HAP-1 (cell line): ENCODE measurements around the gene DPEP3.
A peak's percentile ranks its signal among the peaks of the same experiment; 100 is the strongest.

ENCODE experiments used
- DNase-seq, 2 experiments: peaks; one replicate each; pipeline ENCODE4 v3.0.0-alpha.2; 2016 to 2020; ENCODE audit warnings: low spot score in 2 of 2
- H3K27me3 ChIP-seq: fragments of 250-450 bp; sonication (Bioruptor Pico); 2 replicates; pipeline ENCODE4 v1.5.1; 2020; ENCODE audit warnings: low read depth, mild to moderate bottlenecking, moderate library complexity
- H3K36me3 ChIP-seq: fragments of 250-450 bp; sonication (Bioruptor Pico); replicated peaks from 2 replicates; pipeline ENCODE4 v1.5.1; 2020; ENCODE audit warnings: mild to moderate bottlenecking
- H3K4me1 ChIP-seq: fragments of 250-450 bp; sonication (Bioruptor Pico); 2 replicates; pipeline ENCODE4 v1.5.1; 2020; ENCODE audit warnings: mild to moderate bottlenecking
- H3K4me3 ChIP-seq: fragments of 250-450 bp; sonication (Bioruptor Pico); 2 replicates; pipeline ENCODE4 v1.5.1; 2020; ENCODE audit warnings: mild to moderate bottlenecking, moderate library complexity
- H3K9me3 ChIP-seq: fragments of 250-450 bp; sonication (Bioruptor Pico); 2 replicates; pipeline ENCODE4 v1.5.1; 2020; ENCODE audit warnings: mild to moderate bottlenecking, moderate library complexity
- in situ Hi-C: fragments of 300-500 bp; cut with MboI; formaldehyde crosslinking; loops from 3 replicates; pipeline ENCODE4 v1.14.3; 2020; ENCODE audit warnings: low sequenced_read_pairs, inconsistent platforms, mixed read lengths

The DPEP3 gene

GRCh38 chr16:67953641-67954375 lies 26.5 kb downstream of the DPEP3 start:
- Histone ChIP-seq H3K9me3 (no peaks in the 10 kb centered on the region), H3K4me1 (no peaks in the 10 kb centered on the region), H3K27me3 (no peaks in the 10 kb centered on the region), H3K36me3 (peaks cover 46% of the 10 kb centered on the region), H3K4me3 (no peak overlapping the region)
- no peak for DNase-seq
- in situ Hi-C loops, result no loop called here

DNA sequence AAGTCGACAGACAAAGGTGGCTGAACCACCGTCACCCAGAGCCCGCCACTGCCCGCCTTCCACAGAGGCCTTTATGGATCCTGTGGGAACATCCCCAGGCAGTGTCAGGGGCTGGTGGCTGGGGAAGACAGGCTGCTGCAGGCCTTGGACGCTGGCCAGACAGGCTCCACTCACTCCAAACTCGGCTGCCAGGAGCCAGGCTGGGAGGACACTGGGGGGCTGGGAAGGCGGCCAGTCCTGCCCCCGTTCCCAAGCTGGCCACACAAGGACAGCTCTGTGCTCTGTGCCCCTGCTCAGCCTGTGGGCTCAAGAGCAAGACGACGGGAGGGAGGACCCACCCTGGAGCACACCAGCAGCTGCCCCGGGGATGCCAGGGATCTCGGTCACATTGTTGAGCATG lies 28.8 kb downstream of the DPEP3 start:
- Histone ChIP-seq H3K27me3 (no peaks in the 10 kb centered on the region), H3K4me3 (no peak overlapping the region), H3K36me3 (peaks cover 55% of the 10 kb centered on the region), H3K9me3 (no peaks in the 10 kb centered on the region), H3K4me1 (no peaks in the 10 kb centered on the region)
- DNase-seq, result no peak
- in situ Hi-C loops, result no loop called here

DNA sequence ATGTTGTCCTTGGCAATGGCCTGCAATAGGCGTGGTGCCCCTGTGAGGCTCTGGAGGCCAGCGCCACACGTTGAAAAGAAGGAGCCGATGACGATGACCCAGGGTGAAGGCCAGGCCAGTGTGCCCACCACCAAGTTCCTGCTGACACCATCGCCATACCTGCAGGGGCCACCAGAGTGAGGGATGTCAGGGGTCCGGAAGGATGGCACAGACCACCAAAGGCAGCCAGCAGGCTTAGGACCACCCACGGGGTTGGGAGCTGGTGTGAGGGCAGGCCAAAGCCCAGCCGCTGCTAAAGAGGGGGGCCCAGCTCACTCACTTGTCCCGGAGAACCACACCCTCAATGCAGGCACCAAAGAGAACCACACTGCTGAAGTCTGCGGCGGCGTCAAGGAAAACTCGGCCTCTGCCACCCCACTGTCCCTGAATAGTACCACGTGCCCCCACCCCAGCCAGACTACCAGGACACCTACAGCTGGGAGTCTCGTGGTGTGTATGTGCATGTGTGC lies 29.9 kb downstream of the DPEP3 start:
- Histone ChIP-seq H3K36me3 (peaks cover 60% of the 10 kb centered on the region), H3K27me3 (no peaks in the 10 kb centered on the region), H3K9me3 (no peaks in the 10 kb centered on the region), H3K4me1 (no peaks in the 10 kb centered on the region), H3K4me3 (no peak overlapping the region)
- DNase-seq, result no peak
- in situ Hi-C loops, result no loop called here

GRCh38 chr16:67949645-67950044 lies 30.7 kb downstream of the DPEP3 start:
- in situ Hi-C loops, result no loop called here
- no peaks in the 10 kb centered on the region for H3K27me3 ChIP-seq
- peaks cover 62% of the 10 kb centered on the region for H3K36me3 ChIP-seq
- no peak overlapping the region for H3K4me3 ChIP-seq
- DNase-seq, result no peak
- H3K9me3 ChIP-seq, result no peaks in the 10 kb centered on the region
- no peaks in the 10 kb centered on the region for H3K4me1 ChIP-seq

DNA sequence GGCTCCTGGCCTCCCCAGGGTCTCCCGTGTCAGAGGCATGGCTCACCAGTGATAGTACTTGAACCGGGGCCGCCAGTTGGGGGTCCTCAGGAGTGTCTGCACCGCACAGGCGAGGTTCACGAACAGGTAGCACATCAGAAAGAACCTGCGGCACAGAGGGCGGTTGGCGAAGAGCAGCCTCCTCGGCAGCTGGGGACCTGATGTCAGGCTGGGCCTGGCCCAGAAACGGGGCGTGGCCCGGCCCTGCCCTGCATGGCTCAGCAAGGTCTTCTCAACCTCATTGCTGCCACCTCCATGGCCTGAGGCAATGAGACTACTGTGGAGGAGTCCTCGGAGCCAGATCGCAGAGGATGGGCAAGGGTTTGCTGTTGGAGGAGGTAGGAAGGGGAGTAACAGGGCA lies 32.3 kb downstream of the DPEP3 start:
- in situ Hi-C loops, result no loop called here
- DNase-seq, result no peak
- Histone ChIP-seq H3K4me1 (no peaks in the 10 kb centered on the region), H3K4me3 (no peak overlapping the region), H3K36me3 (peaks cover 58% of the 10 kb centered on the region), H3K9me3 (no peaks in the 10 kb centered on the region), H3K27me3 (no peaks in the 10 kb centered on the region)

DNA sequence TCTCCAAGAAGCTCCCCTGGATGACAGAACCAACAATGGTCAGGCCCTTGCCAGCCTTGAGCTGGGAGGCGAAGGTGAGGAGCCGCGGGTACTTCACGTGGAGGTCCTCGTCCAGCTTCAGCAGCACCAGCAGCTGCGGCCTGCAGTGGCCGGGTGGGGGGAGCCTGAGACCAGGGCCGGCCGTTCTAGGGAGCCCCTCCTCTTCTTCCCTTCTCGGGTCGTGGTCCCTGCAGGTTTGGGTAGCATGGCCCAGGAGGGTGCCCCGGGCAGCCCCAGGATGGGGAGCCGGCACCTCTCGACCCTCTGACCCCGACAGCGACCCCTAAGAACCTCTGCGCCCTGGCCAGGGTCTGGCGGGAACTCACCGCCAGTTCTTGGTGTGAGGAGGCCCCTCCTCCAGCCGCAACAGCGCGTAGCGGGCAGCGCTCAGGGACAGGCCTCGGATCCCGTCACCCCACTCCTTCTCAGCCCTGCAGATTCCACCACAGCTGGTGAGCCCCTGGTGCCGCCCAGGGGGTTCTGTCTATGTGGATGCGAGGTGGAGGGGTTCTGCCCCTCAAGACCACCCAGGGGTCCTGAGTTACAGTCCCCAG lies 33.2 kb downstream of the DPEP3 start:
- in situ Hi-C loops, result no loop called here
- Histone ChIP-seq H3K4me3 (no peak overlapping the region), H3K36me3 (peaks cover 65% of the 10 kb centered on the region), H3K9me3 (no peaks in the 10 kb centered on the region), H3K27me3 (no peaks in the 10 kb centered on the region), H3K4me1 (no peaks in the 10 kb centered on the region)
- DNase-seq, result no peak

GRCh38 chr16:67946128-67946569 lies 34.1 kb downstream of the DPEP3 start:
- H3K4me3 ChIP-seq, result no peak overlapping the region
- H3K27me3 ChIP-seq, result no peaks in the 10 kb centered on the region
- in situ Hi-C loops, result no loop called here
- peaks cover 65% of the 10 kb centered on the region for H3K36me3 ChIP-seq
- DNase-seq, result no peak
- H3K4me1 ChIP-seq, result no peaks in the 10 kb centered on the region
- no peaks in the 10 kb centered on the region for H3K9me3 ChIP-seq

DNA sequence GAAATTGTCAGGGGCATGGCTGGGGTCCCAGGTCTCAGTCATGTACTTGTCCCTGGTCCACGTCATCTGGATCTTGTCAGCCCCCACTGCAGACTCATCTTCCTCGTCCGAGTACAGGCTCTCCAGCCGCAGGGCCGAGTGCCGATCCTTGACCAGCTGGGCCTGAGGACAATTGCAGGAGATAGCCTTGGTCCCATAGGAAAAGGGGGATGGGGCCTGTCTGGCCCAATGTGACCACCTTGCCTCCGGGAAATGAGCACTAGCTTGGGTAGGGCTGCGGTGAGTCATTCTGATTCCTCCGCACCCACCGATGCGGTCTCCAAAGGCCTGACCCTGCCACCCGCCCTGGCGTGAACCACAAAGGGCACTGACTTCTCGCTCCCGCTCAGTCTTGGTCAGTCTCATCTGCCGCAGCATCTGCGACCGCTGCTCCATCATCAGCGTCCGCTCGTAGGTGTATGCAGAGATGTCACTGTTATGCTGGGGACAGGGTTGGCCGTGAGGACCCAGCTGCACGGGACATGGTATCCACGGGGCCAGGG lies 34.8 kb downstream of the DPEP3 start:
- in situ Hi-C loops, result no loop called here
- H3K36me3 ChIP-seq, result peaks cover 58% of the 10 kb centered on the region
- no peaks in the 10 kb centered on the region for H3K4me1 ChIP-seq
- no peak overlapping the region for H3K4me3 ChIP-seq
- DNase-seq, result no peak
- no peaks in the 10 kb centered on the region for H3K27me3 ChIP-seq
- H3K9me3 ChIP-seq, result no peaks in the 10 kb centered on the region

DNA sequence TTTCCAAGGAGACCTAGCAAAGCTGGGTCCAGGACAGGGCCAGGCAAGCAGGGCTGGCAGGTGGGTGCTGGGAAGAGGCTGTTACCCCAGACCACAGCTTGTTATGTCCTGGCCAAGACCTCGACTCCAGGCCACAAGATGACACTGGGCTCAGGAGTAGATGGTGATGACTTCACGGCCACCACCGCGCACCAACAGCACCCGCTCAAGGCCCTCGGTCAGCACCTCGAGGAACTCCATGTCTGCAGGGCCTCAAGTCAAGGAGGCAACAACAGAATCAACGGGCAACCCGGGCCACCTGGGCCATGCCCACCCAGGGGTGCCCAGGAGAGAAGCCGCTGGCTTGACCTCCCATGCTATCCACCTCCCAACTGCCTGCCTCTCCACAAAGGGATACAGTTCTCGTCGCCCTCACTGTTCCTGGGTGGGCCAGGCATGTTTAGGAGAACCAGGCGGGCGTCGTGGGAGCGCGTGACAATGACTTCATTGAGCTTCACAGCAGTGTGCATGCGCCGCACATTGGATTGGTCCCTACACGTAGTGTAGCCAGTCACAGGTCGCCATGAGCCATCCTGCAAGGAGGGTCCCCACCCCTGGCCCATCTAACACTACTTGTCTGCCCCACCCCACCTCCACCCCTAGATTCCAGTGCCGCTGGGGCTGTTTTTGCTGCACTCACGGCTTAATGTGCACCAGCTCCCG lies 35.5 kb downstream of the DPEP3 start:
- H3K27me3 ChIP-seq, result no peaks in the 10 kb centered on the region
- no peak for DNase-seq
- H3K4me1 ChIP-seq, result no peaks in the 10 kb centered on the region
- H3K9me3 ChIP-seq, result no peaks in the 10 kb centered on the region
- peaks cover 62% of the 10 kb centered on the region for H3K36me3 ChIP-seq
- no peak overlapping the region for H3K4me3 ChIP-seq
- in situ Hi-C loops, result no loop called here

DNA sequence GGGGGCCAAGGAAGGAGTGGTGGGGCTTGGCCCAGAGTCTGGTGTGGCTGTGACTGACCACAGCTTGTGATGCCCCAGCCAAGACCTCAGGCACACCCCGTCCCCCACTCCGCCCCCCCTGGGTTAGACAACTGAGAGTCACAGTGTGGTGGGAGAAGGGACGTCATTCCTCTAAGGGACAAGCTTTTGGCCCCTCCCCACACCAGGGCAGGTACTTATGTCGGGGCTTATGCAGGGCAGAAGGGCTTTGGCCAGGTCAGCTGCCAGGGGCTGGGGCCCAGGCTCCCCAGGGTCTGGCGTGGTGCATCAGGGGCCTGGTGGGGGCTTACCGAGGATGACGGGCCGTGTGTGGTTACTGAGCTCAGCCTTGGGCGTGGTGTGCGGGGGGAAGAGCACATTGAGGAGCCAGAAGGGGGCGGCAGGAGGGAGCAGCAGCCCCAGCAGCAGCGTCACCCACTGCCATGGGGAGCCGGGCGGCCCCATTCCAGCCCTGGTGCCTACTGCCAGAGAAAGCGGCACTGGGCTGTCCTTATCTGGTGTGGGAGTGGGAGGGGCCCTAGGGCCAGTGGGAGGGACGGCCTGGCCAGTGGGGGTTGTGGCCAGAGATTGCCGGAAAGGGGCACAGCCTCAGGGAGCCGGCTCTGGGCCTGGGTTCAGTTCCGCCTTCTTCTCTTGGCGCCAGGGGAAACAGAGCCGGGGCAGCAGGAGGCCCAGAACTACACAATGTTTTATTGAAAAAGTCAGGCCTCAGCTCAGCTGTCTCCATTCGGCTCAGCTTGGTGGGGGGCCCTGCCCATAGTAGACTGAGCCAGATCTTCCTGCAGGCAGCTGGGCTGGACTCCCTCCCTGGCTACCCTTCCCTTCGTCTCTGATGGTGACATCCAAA lies 36.4 kb downstream of the DPEP3 start, which contains the start of gene LCAT:
TSS of gene LCAT (minus strand) at position 502 of the 886 bp plus-strand sequence. CDS start at position 483, 19 bp downstream.
- in situ Hi-C loops, result no loop called here
- no peaks in the 10 kb centered on the region for H3K4me1 ChIP-seq

GRCh38 chr16:67943256-67943618 lies 37.1 kb downstream of the DPEP3 start:
- H3K4me1 ChIP-seq, result no peaks in the 10 kb centered on the region
- in situ Hi-C loops, result no loop called here
- H3K27me3 ChIP-seq, result no peaks in the 10 kb centered on the region
- H3K36me3 ChIP-seq, result peaks cover 63% of the 10 kb centered on the region
- no peak overlapping the region for H3K4me3 ChIP-seq
- DNase-seq, result no peak
- H3K9me3 ChIP-seq, result no peaks in the 10 kb centered on the region

More for the DNA sequence above, 36.4 kb downstream of the DPEP3 start, which contains the start of gene LCAT:
- H3K36me3 ChIP-seq, result peaks cover 67% of the 10 kb centered on the region
- no peak within 1 kb of the TSS for H3K4me3 ChIP-seq
- no peaks in the 10 kb centered on the region for H3K9me3 ChIP-seq
- H3K27me3 ChIP-seq, result no peaks in the 10 kb centered on the region
- no peak for DNase-seq

DNA sequence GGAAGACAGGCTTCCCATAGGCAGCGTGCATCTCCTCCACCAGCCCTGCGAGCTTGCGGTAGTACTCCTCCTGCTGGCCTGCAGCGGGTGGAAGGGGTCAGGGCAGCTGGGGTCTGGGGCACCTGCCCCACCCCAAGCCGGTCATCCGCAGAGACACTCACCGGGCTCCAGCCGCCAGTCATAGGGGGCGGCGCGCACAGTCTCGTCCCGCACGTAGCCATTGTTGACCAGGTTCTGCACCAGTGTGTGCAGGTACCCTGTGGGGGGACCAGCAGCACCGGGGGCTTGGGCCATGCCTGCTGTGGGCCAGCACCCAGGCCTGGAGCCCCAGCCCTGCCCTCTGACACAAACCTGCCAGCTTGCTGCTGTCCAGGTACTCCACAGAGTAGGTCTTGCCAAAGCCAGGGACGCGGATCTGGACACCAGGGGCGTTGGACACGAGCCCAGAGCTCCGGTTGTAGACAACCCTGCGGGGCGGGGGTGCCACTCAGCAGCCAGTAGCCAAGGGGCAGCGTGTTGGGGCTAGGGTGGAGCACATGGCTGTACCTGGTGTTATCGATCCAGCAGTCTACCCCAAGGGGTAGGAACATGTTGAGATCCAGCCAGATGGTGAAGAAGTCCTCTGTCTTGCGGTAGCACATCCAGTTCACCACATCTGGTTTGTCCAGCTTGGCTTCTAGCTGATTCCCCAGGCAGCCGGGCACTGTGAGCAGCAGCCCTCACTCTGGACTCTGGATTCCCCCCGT lies 37.6 kb downstream of the DPEP3 start:
- H3K9me3 ChIP-seq, result no peaks in the 10 kb centered on the region
- no peak for DNase-seq
- H3K4me3 ChIP-seq, result no peak overlapping the region
- H3K4me1 ChIP-seq, result no peaks in the 10 kb centered on the region
- H3K27me3 ChIP-seq, result no peaks in the 10 kb centered on the region
- in situ Hi-C loops, result no loop called here
- peaks cover 57% of the 10 kb centered on the region for H3K36me3 ChIP-seq

DNA sequence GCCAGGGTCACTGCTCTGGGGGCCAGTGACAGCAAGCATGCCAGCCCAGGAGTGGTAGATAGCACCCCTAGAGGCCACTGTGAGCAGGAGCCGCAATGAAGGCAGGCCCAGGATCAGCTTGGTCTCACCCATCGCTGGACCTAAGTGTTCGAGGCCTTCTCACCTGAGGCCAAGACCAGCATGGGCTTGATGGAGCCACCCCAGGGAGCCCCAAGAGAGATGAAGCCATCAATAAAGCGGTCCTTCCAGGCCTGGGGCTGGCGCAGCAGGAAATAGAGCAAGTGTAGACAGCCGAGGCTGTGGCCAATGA lies 38.1 kb downstream of the DPEP3 start:
- peaks cover 52% of the 10 kb centered on the region for H3K36me3 ChIP-seq
- no peak overlapping the region for H3K4me3 ChIP-seq
- no peaks in the 10 kb centered on the region for H3K9me3 ChIP-seq
- H3K27me3 ChIP-seq, result no peaks in the 10 kb centered on the region
- DNase-seq, result peak in 1 of 2 experiments; percentile 70
- in situ Hi-C loops, result no loop called here
- no peaks in the 10 kb centered on the region for H3K4me1 ChIP-seq
